Thyroid gland (tissue), 4 donors: ENCODE data around the gene LSM4.

Source experiments
- POLR2A ChIP-seq, 2 donors: fragments of 450-650 bp; IDR thresholded peaks; one replicate each; pipeline ENCODE4 v1.6.1; 2017; ENCODE audit warnings: antibody characterized with exemption in 2 of 2, mild to moderate bottlenecking in 2 of 2, moderate library complexity in 1 of 2
- TF ChIP-seq, protein P1 (sequence below), 6 experiments: fragments of 200-600 bp in 3 of 6; fragments of 450-650 bp in 3 of 6; sonication (generic) in 3 of 6; IDR thresholded peaks; one replicate each; pipeline ENCODE4 v1.5.1; 2016 to 2019; ENCODE audit warnings: antibody characterized with exemption in 6 of 6, mild to moderate bottlenecking in 2 of 6, inconsistent platforms in 1 of 6, moderate library complexity in 1 of 6

DNA sequence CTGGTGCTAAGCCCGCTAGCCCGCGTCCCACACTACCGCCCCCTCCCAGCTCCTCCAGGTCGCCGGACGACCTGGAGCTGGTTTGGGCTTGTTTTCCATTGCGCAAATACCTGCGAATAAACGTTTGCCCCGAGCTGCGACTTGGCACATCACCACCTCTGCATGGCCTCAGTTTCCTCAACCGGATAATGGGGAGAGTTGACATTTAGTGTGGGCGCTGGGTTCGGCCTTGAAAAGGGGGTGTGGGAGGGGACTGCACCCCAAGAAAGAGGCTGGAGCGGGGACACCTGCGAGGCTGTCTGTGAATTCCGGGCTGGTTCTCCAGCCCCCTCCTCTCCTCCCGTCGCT, 30.4 kb downstream of the LSM4 start:
- TF ChIP-seq, protein P1, sequence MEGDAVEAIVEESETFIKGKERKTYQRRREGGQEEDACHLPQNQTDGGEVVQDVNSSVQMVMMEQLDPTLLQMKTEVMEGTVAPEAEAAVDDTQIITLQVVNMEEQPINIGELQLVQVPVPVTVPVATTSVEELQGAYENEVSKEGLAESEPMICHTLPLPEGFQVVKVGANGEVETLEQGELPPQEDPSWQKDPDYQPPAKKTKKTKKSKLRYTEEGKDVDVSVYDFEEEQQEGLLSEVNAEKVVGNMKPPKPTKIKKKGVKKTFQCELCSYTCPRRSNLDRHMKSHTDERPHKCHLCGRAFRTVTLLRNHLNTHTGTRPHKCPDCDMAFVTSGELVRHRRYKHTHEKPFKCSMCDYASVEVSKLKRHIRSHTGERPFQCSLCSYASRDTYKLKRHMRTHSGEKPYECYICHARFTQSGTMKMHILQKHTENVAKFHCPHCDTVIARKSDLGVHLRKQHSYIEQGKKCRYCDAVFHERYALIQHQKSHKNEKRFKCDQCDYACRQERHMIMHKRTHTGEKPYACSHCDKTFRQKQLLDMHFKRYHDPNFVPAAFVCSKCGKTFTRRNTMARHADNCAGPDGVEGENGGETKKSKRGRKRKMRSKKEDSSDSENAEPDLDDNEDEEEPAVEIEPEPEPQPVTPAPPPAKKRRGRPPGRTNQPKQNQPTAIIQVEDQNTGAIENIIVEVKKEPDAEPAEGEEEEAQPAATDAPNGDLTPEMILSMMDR (IDR thresholded peaks at IDR 0.05) = peak in 1 of 6 experiments; percentile 18
- no peak for TF ChIP-seq POLR2A (IDR thresholded peaks at IDR 0.05)
